Measurements from ENCODE around the gene POU4F2. TPM values are rescaled to one million over a fixed set of nuclear protein-coding genes. Genes with fewer than 3 reads are reported as not detected.

The POU4F2 gene
- total RNA-seq, 1 experiment from 2014 or later = not detected

GRCh38 chr4:146646593-146647325 lies 8.1 kb downstream of the POU4F2 start:
- Histone ChIP-seq H3K9ac (ENCODE audit: extremely low read depth, insufficient read length, low read length) (no peak overlapping the region), H3K56ac (ENCODE audit: insufficient read length, low read depth, low read length) (no peak overlapping the region), H3T11ph (ENCODE audit: low read length) (no peak overlapping the region), H3K14ac (ENCODE audit: insufficient read depth, low read length) (no peak overlapping the region), H3K79me1 (ENCODE audit: insufficient read depth, low read depth, low read length, poor library complexity, severe bottlenecking) (no peaks in the 10 kb centered on the region), H2AK5ac (ENCODE audit: insufficient read length, low read length) (no peak overlapping the region), H3K27me3 (ENCODE audit: insufficient read depth, low read length) (peaks cover 72% of the 10 kb centered on the region), H2BK12ac (ENCODE audit: insufficient read length, low read depth, low read length) (no peak overlapping the region), H3K18ac (ENCODE audit: insufficient read length, low read depth, low read length) (no peak overlapping the region), H2BK120ac (ENCODE audit: low read depth, low read length, poor library complexity, severe bottlenecking) (no peak overlapping the region), H4K91ac (ENCODE audit: insufficient read length, low read depth, low read length) (no peak overlapping the region), H4K20me1 (ENCODE audit: control insufficient read depth, insufficient read depth, insufficient read length) (no peaks in the 10 kb centered on the region), H3K4me1 (ENCODE audit: insufficient read depth, low read length) (no peaks in the 10 kb centered on the region), H3K23me2 (ENCODE audit: insufficient read length, low read depth, low read length, poor library complexity, severe bottlenecking) (peaks cover 7% of the 10 kb centered on the region), H3K9me3 (ENCODE audit: control insufficient read depth, low read depth, low read length) (no peaks in the 10 kb centered on the region), H3K4me2 (ENCODE audit: insufficient read depth, insufficient read length, low read length) (peak overlapping the region; percentile 76), H2BK5ac (ENCODE audit: insufficient read length, low read length) (no peak overlapping the region), H4K8ac (replicated peaks; ENCODE audit: insufficient read length, low read depth, low read length) (no peak overlapping the region), H3K27ac (ENCODE audit: insufficient read length, low read depth, low read length) (no peak overlapping the region), H3K23ac (ENCODE audit: insufficient read length, low read depth, low read length) (no peak overlapping the region), H2AFZ (ENCODE audit: low read length) (no peak overlapping the region), H3K79me2 (ENCODE audit: insufficient read depth, low read length) (no peaks in the 10 kb centered on the region), H2BK20ac (ENCODE audit: low read depth, low read length, poor library complexity, severe bottlenecking) (no peak overlapping the region), H3K4ac (ENCODE audit: low read depth, low read length) (no peak overlapping the region), H4K5ac (ENCODE audit: insufficient read length, low read depth, low read length) (no peak overlapping the region), H2BK15ac (ENCODE audit: low read depth, low read length) (no peak overlapping the region)
- TF ChIP-seq CTCF (conservative IDR thresholded peaks at IDR 0.05) = no peak
- no peak overlapping the region for H3K27ac Mint-ChIP-seq
- WGBS (ENCODE audit: extremely low coverage, insufficient read length, low lambda C conversion rate) = no CpG with 5 or more reads among the region's 13 CpGs
- H3K9me3 Mint-ChIP-seq = peaks cover 0 to 5% of the 10 kb centered on the region in 2 experiments; a peak in 2 of 5 replicates
- no peaks in the 10 kb centered on the region; a peak in 1 of 7 replicates for H3K36me3 Mint-ChIP-seq (ENCODE audit: insufficient read depth in 1 of 3, low read depth in 3 of 3)
- peaks cover 100% of the 10 kb centered on the region for H3K27me3 Mint-ChIP-seq (ENCODE audit: low read depth)
- no peak for DNase-seq
- peak overlapping the region in 1 of 2 experiments; percentile 80; a peak in 2 of 5 replicates for H3K4me3 Mint-ChIP-seq
- peaks cover 8 to 25% of the 10 kb centered on the region in 2 experiments for H3K4me1 Mint-ChIP-seq
